Stimulated activated CD4-positive, alpha-beta T cell treated with anti-CD3 and anti-CD28 coated beads, TNF-alpha, amount 100 ng/mL, for 1 hour (primary cell): ENCODE data around the gene TMCO4.
A peak's percentile ranks its signal among the peaks of the same experiment; 100 is the strongest.

Source experiments
- DNase-seq, 3 donors: peaks; one replicate each; pipeline ENCODE4 v3.0.0-alpha.2; 2020; ENCODE audit warnings: low read depth in 3 of 3, low spot score in 1 of 3

TMCO4 gene

DNA sequence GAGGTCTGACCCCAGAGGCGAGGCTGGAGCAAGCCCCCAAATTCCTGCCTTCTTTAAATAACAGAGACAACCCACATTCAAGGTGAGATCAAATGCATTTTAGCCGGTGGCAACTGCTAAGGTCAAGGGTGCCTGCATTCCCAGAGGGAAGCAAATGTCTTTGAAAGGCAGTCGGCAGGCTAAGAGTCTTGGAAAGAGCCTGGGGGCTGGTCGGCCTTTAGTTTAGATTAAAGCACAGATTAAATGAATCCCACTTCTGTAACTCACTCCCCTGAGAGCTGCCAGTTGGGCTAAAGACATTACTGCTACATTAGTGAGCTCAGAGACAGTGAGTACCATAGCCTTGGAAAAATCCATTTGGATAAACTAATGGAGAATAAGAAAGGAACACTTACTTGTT lies 75.8 kb downstream of the TMCO4 start:
- DNase-seq, result no peak

DNA sequence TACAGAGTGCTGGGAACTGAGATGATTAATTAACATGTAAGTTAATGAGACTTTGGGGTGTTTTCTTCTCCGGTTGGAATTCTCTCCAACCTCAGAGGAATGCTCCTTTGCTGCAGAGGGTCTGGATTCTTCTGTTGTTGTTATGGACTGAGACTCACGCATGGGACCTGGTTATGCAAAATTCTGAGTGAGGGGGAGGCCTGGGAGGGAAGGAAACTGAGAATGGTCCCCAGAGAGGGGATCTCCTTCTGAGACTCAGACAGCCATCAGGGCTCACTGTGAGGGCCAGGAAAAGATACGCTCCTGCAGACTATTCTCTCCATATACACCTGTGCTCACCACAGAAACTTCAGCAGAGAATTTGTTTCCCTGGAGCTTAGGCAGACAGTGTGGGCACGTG lies 78.7 kb downstream of the TMCO4 start:
- DNase-seq, result no peak

DNA sequence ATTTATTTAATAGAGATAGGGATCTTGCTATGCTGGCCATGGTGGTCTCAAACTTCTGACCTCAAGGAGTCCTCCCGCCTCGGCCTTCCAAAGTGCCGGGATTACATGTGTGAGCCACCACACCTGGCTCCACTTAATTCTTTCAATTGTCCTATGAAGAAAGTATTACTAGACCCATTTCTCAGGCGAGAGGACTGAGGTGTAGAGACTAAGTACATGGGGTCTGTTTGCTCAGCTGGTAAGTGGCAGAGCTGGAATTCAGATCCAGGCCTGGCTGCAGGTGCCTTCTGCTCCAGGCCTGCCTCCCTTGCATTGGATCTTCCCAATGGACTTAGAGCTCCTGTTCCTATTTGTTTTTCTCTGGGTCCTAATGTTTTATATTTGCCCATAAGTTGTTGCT lies 79.5 kb downstream of the TMCO4 start:
- no peak for DNase-seq

DNA sequence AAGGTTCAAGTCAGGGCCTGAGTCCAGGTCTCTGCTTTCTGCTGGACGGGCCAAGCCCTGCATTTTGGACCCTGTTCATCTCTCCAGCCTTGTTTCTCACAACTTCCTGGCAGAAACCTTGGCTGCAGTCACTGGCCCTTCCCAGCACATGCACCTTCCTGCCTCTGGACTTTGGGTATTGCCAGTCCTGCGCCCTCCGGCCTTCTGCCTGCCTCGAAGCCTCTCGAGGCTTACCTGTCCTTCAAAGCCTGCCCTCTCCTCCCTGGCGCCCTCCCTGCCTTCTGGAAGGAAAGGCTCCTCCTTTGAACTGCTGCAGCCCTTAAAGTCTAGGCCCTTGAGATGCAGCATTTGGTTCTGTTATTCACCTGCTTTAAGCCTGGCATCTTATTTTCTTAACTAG lies 82.2 kb downstream of the TMCO4 start:
- no peak for DNase-seq

DNA sequence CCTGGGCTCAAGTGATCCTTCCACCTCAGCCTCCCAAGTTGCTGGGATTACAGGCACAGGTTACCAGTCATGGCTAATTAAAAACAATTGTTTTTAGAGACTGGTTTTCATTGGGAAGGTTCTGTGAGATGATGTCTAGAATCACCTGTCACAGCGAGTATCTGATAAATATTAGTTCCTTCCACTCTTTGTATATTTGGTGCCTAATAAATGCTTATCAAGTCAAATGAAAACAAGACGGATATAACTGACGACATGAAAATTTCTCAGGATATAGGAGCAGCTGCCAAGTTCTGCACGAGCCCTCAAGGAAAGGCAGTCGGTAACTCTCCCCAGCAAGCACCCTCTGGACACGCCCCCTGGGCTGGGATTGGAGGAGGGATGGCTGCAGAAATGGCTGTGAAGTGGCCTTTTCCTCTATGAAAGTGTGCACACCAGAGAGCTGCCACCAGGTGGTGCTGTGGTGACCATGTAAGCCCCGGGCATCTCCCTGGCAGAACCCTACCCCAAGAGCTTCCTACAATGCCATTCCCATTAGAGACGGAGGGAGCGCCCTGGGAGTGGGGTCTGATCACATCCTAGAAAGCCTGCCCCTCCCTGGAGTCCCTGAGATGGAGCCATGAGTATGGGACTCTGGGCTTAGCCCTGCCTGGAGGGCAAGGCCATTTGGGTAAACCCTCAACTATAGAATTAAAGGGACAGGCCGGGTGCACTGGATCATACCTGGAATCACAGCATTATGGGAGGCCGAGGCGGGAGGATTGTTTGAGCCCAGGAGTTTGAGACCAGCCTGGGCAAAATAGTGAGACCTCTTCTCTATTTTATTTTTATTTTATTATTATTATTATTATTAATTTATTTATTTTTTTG lies 84.1 kb downstream of the TMCO4 start:
- DNase-seq, result peak; percentile 43 to 77 (median 57)

DNA sequence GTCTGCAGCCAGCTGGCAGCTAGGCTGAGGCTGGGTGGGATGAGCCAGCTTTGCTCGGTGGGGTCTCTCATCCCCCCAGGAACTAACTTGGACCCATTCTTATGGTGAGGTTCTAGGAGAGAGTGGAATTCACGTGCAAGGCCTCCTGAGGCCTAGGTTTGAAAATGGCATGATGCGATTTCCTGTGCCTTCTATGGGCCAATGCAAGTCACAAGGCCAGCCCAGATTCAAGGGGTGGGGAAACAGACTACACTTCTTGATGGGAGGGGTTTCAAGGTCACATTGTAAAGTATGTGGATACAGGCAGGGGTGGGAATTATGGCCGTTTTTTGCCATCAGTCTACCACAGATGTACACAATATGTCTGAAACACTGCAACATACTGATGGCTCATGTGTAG lies 86.8 kb downstream of the TMCO4 start:
- DNase-seq, result no peak

DNA sequence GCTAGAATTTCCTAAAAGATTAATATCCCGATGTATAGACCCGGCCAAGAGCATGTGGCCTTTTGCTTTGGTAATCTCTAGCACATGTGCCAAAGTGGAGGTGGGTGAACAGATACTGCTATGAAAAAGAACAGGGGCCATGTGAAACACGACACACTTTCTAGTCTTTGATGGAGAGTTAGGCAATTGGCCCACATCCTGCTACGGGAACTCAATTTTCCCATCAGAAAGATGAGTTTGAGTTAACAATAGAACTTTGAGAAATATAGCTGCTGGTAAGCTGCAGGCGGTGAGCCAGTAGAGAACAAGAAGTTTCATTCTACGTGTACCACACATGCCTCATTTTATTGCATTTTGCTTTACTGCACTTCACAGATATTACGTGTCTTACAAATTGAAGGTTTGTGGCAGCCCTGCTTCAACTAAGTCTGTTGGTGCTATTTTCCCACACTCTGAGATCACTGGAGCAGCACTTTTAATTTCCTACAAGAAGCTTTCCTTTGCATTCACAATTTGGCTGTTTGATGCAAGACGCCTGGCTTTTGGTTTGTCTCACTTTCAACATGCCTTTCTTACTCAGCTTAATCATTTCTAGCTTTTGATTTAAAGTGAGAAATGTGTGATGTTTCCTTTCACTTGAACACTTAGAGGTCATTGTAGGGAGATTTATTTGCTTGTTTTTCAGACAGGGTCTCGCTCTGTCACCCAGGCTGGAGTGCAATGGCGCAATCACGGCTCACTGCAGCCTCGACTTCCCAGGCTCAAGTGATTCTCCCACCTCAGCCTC lies 88.7 kb downstream of the TMCO4 start:
- no peak for DNase-seq

DNA sequence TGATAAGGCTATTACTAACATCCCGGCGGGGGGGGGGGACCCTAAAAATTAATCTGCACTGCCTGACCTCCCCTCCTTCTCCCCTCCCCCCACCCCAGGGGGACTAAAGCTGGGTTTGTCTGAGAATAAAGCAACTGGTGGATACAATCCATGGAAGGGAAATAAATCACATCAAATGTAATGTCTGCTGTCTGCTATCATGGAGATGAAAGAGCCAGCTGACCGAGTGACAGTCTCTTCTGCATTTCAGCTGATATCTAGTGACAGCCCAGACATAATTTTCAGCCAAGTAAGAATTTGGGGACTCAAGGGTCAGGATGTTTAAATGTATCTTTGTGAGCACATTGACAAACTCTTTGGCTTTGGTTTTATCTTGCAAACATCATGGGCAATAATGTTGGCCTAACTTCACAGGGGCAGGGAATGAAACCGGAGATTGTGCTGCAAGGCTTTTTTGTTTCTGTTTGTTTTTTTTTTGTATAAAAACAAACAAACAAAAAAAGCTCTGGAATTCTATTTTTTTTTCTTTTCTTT lies 90.4 kb downstream of the TMCO4 start:
- no peak for DNase-seq

DNA sequence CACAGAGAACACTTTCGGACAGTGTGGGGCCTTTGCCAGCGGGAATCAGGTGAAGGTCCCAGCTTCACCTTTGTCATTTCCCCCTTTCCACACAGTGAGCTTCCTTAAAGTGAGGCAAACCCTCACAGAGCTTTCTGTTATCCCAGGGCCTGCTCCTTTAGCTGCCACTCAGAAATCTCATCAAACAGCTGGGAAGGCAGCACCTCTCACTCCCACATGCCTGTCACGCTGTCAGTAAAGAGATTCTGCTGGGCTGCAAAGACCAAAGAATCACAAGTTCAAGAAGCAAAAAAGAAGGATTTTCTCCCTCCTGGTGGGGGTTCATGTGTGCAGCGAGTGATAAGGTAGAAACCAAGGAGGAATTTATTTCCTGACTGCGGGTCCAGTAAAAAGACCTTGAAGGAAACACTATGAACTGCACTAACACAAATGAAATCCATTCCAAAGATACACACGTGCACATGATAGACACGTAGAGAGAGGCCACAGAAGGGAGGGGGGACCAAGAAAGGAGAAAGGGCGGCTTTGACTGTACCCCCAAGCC lies 91.1 kb downstream of the TMCO4 start:
- DNase-seq, result no peak

DNA sequence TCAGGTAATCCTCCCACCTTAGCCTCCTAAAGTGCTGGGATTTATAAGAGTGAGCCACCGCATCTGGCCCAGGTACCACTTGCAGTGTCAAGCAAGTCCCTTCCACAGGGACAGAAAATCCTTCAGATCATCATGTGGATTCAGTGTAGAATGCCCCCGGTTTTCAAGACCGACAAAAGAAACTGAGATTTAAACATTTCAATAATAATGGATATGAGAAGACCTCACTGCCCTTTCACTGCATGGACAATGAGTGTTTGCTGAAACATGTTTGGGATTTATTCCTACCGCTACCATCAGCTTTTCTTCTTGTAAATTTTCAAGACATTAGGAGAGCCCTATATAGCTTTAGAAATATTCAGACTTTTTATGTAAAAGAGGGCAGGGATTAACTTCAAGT lies 93.6 kb downstream of the TMCO4 start:
- DNase-seq, result no peak

DNA sequence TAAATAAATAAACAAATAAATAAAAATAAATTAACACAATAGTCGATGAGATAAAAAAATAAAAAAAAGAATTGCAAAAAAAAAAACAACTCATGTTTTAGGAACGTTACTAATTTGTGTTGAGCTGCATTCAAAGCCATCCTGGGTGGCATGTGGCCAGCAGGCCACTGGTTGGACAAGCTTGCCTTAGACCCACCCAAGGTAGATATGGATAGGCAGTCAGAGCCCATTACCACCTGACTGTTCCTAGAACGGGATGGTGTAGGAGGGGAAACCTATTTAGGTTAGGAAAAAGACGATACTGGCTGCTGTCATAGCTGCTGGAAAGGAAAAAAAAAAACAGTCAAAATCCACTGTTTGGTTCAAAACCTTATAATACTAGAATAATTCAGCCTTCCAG lies 94.3 kb downstream of the TMCO4 start:
- DNase-seq, result no peak

DNA sequence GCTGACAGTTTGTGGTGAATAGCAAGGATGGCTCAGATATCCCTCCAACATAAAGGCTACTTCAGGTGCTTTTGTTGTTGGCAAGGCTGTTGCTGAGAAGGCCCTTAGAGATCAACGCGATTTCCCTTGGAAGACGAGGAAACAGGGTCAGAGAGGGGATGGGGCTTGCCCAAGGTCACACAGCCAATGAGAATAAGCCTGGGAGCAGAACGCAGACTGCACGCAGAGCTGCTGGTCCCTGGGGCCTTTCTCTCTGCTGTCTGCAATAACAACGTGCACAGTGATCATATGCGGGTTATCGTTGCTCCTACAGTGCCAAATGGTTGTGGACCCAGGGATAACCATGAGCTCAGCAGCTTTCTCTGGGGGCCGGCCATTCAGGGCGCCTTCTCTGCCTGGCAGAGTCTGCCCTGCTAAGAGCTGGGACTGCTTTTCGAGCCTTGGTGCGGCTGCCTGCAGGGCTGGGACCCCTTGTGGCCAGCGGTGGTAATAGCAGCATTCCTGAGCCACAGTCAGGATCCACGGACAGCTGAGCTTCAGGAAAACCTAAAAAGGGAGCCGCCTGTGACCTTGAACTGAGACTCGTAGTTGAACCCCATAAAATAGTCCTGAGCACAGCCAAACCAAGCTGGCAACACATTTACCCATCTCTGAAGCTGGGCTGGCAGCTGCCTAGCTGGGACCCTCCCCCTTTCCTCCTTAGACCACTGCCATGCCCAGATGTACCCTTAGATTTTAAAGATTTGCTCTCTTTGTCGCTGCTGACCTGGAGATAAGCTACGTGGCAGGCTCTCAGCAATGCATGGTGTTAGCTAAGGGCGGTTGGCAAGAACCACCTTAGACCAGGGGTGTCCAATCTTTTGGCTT lies 95.2 kb downstream of the TMCO4 start:
- peak; percentile 31 to 53 (median 32) for DNase-seq

DNA sequence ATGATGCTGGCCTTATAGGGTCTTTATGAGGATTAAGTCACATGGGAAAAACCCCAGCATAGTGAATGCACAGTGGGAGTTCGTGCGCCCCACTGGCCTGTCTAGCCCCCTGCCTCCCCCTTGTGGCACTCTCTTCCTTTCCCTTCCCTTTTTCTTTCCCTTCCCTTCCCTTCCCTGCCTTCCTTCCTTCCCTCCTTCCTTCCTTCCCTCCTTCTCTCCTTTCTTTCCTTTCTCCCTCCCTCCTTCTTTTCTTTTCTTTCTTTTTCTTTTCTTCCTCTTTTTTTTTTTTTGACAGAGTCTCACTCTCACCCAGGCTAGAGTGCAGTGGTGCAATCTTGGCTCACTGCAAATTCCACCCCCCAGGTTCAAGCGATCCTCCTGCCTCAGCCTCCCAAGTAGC lies 96.4 kb downstream of the TMCO4 start:
- DNase-seq, result no peak

DNA sequence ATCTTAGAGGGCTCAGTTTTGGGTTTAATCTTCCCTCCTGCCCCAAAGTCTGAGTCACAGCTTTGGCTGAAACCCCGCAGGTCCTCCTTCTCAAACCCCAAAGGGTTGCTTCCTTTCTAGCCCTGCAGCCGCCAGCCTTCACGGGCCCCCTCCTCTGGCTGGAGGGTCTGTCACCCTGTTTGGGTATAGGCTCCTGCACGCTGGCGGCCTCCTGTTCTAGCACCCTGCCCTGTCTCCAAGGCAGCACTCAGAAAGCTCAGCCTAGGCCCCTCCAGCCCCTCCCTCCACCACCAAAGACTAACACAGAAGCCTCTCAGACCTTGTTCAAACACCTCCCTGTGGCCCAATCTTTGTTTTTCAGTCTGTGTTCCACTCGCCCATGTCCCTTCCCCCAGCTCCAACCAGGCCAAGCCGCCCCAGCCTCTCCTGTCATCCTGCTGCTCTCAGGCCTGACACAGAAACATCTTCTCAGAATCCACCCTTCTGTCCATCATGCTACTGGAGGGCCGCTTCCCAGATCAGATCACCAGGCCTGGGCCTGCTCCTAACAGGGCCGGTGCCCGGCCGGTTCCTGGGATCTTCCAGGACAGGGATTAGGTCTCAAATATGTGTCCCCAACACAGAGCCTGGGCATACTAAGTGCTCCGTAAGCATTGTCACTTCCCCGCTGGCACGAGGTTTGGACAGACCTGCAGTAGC lies 99.5 kb downstream of the TMCO4 start:
- no peak for DNase-seq

DNA sequence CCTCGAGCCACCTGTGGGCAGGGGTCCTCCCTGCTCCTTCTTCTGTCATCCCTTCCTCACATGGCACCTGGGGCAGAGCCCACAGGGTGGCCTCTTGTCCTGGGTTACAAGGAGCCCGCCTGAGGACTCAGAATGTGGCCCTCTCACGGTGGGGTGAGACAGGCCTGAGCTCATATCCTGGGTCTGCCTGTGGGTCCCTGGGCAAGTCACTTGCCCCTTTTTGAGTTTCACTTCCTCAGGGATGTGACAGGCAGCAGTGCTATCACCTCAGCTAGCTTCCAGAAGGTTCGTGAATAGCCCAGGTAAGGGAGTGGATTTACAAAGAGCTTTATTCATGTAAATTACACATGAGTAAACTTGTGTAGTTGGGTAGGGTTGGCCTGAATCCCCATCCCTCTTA lies 101.5 kb downstream of the TMCO4 start:
- no peak for DNase-seq

DNA sequence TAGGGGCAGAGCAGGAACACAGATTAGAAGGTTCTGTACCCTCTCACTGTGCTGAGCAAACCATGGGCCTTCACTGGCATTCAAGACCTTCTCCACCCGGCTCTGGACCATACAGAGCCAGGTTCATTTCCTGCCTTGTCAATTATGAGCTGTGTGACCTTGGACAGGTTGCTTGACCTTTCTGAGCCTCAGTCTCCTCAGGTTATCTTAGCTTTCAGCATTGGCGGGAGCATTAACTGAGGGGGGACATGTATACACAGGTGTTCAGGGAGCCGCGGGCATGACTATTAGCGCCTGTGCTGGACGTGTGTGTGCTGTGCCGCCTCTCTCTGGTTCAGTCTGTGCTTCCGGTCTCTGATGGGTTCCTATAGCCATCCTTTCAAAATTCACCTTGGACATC lies 102.9 kb downstream of the TMCO4 start:
- no peak for DNase-seq

DNA sequence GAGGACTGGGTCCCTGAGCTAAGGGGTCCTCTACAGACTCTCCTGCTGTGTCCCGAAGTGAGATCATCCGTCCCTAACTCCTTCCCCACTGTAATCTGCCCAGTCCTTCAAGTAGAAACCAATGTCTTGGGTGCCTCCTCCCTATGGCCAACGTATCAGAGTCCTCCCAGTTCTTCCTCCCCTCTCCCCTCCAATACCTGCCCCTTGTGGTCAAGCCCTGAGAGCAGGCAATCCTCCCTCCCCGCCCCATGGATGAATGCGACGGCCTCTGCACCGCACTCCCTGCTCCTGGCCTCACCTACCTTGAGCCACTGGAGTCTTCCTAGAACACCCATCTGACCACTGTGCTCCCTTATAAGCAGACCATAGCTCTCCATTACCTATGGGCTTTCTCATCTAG lies 103.9 kb downstream of the TMCO4 start:
- no peak for DNase-seq

DNA sequence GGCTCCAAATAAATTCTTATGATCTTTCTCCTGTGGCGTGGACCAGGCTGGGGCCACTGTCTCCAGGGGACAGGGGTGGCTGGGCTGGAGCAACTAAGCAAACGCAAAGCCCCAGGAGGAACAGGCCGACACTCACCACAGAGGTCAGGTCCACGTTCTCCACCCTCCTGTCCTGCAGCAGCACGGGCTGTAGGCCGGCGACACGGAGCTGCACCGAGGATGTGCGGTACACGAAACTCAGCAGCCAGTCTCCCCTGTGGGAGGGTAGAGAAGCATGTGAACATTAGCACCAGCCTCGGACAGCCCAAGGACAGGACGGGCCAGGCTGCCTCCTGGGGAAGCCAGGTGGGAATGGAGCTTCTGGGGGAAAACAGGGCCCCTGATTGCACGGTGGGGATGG lies 105.4 kb downstream of the TMCO4 start:
- no peak for DNase-seq

DNA sequence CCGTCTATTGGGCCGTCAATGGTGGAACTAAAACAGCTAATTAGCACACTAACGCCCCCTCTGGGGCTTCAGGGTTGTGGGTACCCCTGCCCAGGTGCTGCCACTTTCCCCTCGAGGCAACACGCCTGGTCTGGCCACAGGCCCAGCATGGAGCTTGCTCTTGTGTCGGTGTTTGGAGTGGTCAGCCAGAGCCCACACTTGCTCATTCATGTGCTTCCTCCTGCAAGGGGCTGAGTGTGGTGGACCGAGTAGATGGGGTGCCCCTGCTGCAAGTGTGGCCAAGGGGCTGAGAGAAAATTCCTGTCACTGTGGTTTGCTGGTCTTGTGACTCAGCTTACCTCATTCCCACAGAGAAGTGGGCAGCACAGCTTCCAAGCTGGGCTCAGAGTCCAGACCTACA lies 109.4 kb downstream of the TMCO4 start:
- no peak for DNase-seq

DNA sequence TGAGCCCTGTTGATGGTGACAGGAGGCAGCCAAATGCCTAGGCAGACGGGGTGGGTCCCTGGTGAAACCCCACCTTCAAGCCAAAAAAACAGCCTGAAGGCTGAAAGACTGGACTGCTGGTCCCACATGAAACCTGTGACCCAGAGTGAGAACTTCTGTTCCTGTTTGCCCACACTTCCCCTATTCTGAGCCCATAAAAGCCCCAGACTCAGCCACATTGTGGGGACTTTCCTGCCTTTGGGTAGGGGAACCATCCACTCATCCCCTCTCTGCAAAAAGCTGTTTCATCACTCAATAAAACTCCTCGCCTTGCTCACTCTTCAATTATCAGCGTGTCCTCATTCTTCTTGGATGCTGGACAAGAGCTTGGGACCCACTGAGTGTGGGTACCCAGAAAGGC lies 109.9 kb downstream of the TMCO4 start:
- no peak for DNase-seq
